ENCODE measurements around the gene EIF2AK3.

- TF ChIP-seq, protein P1, sequence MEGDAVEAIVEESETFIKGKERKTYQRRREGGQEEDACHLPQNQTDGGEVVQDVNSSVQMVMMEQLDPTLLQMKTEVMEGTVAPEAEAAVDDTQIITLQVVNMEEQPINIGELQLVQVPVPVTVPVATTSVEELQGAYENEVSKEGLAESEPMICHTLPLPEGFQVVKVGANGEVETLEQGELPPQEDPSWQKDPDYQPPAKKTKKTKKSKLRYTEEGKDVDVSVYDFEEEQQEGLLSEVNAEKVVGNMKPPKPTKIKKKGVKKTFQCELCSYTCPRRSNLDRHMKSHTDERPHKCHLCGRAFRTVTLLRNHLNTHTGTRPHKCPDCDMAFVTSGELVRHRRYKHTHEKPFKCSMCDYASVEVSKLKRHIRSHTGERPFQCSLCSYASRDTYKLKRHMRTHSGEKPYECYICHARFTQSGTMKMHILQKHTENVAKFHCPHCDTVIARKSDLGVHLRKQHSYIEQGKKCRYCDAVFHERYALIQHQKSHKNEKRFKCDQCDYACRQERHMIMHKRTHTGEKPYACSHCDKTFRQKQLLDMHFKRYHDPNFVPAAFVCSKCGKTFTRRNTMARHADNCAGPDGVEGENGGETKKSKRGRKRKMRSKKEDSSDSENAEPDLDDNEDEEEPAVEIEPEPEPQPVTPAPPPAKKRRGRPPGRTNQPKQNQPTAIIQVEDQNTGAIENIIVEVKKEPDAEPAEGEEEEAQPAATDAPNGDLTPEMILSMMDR (IDR thresholded peaks at IDR 0.05) = no peak
- no peak for TF ChIP-seq POLR2A (IDR thresholded peaks at IDR 0.05)
These were observed 24.4 kb upstream of the EIF2AK3 start for GRCh38 chr2:88651646-88652045.
